ENCODE measurements around the gene C2orf66. TPM values are rescaled to one million over a fixed set of nuclear protein-coding genes. Genes with fewer than 3 reads are reported as not detected.

Gene C2orf66
- polyA plus RNA-seq, 1 donor: 0.23 TPM

- DNase-seq: no peak
Measured at GRCh38 chr2:196758474-196759377, 50.4 kb downstream of the C2orf66 start.

Other genes with a start within 250 kb of the C2orf66 start
- gene HECW2, start 215.8 kb downstream of the C2orf66 start, polyA plus RNA-seq (ENCODE audit: insufficient read length): 8.5 TPM
- gene CCDC150, start 169.6 kb downstream of the C2orf66 start, polyA plus RNA-seq (ENCODE audit: insufficient read length): 3.2 TPM
- 34.3 TPM for gene GTF3C3, start 9.7 kb downstream of the C2orf66 start, polyA plus RNA-seq (ENCODE audit: insufficient read length)
- gene PGAP1, start 117.4 kb upstream of the C2orf66 start, polyA plus RNA-seq (ENCODE audit: insufficient read length): 16.6 TPM

Measured in hindlimb muscle (tissue), 1 donor.